GM19463 (cell line): ENCODE results near the gene LBH.

Experiments used
- ATAC-seq: cut with Tn5 transposase; IDR thresholded peaks from one replicate; pipeline ENCODE4 v1.9.1; 2021; ENCODE audit warnings: mild to moderate bottlenecking, moderate library complexity; ENCODE audit not compliant: unreplicated experiment

Gene LBH

GRCh38 chr2:30231212-30231995 lies at the start of gene LBH:
LBH (plus strand) TSS chr2:30231534; CDS start chr2:30231739, 205 bp downstream.
- ATAC-seq = peak; percentile 48

DNA sequence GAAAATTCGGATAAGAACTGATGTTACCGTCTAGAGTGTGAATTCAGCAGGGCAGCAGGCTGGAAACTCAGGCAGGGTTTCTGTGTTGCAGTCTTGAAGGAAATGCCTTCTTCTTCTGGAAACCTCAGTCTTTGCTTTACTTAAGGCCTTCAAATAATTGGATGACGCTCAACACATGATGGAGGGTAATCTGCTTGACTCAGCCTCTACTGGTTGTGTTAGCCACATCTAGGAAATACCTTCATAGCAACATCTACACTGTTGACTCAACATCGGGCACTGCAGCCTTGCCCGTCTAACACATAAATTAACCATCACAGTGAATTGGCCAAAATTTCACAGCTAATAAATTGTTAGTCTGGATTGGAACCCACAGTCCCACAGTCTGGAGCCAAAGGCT lies 47.3 kb upstream of the LBH start:
- ATAC-seq = no peak

DNA sequence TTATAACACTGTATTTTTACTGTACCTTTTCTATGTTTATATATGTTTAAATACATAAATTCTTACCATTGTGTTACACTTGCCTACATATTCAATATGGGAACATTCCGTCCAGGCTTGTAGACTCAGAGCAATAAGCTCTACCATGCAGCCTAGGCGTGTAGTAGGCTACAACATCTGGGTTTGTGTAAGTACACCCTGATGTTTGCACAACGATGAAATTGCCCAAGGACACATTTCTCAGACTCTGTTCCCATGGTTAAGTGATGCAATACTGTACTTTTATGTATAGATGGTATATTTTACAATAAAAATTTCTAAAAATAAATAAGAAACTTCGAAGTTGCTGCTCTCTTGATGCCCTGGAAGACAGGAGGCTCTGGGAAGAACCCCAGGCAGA lies 46.2 kb upstream of the LBH start:
- ATAC-seq = no peak

DNA sequence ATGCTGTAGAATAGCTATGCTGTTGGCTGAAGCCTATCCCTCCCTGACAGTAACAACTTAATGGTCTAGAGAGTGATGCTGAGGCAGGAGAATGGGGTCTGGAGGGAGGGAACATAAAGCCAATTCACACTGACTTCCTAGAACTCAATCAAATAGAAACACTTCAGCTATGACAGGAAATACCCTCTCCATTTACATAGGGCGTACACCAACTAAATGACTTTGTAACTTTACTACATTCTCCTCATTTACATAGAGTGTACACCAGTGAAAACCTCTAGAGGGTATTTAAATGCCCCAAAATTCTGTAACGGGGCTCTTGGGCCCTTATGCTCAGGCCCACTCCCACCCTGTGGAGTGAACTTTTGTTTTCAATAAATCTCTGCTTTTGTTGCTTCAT lies 43.0 kb upstream of the LBH start:
- ATAC-seq = no peak

GRCh38 chr2:30190637-30191036 lies 40.7 kb upstream of the LBH start:
- no peak for ATAC-seq

- ATAC-seq = no peak
Observed at GRCh38 chr2:30191107-30191506, 40.2 kb upstream of the LBH start.

GRCh38 chr2:30191819-30192271 lies 39.5 kb upstream of the LBH start:
- no peak for ATAC-seq

- no peak for ATAC-seq
Observed at GRCh38 chr2:30192314-30192713, 39.0 kb upstream of the LBH start.

- ATAC-seq = no peak
Observed at GRCh38 chr2:30193104-30193681, 38.1 kb upstream of the LBH start.

- no peak for ATAC-seq
Observed at GRCh38 chr2:30194421-30194820, 36.9 kb upstream of the LBH start.

DNA sequence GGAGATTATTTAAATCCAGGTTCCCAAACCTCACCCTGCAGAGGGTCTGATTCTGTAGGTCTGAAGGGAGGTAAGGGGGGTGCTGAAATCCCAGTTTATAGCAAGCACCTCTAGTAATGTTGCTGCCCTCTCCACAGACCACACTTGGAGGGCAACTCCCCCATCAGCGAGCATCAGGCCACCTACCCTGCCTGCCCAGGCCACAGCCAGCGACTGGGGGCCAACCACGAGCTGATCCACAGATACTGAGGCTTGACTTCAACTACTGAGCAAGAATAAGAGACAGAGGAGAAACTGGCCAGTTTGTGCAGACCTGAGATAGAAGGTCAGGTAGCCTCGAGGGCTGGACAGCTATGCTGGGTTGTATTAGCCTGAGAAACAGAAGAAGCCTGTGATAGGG lies 36.3 kb upstream of the LBH start:
- ATAC-seq = no peak

DNA sequence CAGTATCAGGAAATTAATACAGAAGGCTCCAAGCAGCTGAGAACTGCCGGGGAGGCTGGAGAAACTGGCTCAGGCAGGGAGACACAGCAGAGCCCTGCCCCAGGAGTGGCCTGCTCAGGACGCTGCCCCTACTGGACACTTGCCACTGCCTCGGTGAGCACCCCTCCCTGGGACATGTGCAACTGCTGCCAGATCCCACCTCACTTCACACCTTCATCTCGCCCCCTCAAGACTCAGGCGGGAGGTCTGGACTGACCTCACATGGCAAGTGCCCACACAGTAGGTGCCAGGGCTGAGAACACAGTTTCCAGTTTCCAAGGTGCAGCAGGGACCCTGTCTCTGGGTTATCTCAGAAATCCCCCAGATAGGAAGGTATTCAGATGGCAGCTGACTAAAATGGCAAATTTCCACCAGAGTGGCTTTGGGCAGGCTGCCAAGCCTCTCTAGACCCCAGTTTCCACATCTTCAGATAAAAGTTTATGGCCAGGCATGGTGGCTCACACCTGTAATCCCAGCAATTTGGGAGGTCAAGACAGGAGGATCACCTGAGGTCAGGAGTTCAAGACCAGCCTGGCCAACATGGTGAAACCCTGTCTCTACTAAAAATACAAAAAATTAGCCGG lies 33.7 kb upstream of the LBH start:
- ATAC-seq = no peak

DNA sequence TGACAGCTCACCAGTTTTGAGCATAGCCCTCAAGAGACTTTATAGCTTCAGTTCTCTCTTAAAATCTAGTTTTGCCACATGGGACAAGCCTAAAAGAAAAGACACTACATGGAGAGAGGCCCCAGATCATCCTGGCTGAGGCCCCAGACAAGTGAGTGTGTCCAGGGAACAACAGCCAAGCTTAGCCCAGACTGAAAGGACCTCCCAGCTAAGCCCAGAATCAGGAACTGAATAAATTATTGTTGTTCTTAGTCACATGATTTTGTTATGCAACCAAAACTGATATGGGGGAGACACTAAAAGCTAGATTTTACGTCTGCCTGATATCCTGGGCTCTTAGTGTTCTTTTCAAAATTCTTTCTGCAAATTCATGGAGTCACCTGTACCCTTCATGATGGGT lies 29.3 kb upstream of the LBH start:
- ATAC-seq = no peak

GRCh38 chr2:30203156-30203555 lies 28.2 kb upstream of the LBH start:
- no peak for ATAC-seq

DNA sequence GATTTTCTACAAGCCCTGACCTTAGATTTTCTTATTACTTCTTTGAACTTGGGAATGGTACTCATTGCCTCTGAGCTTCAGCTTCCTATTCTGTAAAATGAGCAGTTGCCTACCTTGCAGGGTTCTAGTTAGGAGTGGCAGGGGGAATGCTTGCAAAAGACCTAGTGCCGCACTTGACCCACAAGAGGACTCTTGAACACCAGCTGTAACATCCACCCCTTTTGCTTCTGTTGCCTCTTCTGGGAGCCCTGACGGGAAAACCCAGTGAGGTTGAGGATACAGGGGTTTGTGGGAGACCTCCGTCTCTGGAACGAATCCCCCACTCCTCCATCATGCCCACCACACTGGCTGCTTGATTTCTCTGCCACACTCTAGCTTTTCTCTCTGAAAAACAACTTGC lies 27.1 kb upstream of the LBH start:
- no peak for ATAC-seq

DNA sequence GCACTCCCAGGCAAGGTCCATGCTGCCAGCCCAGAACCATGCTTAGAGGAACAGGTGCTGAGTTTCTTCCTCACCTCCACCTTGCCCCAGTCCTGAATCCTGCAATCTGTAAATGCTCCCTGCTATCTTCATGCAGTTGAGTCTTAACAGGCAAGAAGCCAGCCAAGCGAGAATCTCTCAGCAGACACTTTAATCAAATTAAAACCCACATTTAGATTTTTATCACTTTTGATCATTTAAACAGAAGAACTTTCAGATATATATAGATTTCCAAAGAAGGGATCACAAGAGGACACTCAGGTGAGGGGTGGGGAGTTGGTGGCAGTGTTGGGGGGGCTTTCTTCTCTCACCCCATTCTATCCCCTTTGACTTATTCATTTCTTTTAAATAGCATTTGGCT lies 25.9 kb upstream of the LBH start:
- ATAC-seq = no peak

DNA sequence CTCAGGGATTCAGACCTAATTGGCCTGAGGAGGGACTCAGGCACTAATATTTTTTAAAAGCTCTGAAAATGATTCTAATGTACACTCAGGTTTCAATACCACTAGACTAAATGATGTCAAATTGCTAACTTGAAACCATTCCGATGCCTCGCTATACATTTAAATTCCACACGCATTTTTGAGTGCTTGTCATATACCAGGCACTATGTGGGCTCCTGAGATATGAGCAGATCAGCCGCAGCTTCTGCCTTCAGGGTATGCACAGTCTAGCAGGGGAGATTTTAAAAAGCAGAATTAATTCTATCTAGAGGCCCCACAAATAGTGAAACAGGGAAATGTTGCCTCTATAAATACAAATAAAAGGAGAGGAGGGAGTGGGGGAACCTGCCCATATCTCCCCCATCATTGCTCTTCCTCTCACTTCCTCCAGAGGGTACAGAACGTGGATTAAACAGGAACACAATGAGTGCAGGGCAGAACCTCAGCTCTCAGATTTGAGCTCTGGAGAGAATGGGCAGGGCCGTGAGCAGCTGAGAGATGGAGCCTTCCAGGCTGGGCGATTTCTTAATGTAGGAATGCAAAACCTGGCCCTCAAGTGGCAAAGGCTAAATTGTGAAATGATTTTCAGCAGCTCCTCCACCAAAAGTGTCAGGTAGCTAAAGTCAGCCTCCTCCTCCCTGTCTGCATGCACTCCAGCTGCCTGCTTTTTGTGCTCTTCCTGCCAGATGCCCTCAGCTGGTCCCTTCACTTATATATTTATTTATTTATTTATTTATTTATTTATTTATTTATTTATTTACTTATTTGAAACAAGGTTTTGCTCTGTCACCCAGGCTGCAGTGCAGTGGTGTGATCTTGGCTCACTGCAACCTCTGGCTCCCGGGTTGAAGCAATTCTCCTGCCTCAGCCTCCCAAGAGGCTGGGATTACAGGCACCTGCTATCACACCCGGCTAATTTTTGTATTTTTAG lies 24.6 kb upstream of the LBH start:
- ATAC-seq = no peak

DNA sequence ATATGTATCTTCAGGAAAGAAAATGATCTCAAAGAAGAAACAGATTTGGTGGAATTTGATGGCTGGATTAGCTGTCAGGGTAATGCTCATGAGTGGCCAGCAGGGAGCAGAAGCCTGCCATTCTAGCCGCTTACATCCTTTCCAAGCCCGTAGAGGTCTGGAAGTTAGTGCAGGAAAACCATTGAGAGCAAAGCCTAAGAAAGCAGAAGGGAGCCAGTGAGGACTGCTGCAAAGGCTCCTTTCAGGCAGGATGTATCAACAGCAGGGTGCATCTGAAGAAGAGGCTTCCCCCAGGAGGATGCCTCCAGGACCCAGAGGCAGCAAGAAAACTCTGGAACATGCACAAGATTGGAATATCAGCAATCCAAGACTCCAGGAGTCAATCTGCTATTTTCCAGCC lies 22.9 kb upstream of the LBH start:
- ATAC-seq = no peak

DNA sequence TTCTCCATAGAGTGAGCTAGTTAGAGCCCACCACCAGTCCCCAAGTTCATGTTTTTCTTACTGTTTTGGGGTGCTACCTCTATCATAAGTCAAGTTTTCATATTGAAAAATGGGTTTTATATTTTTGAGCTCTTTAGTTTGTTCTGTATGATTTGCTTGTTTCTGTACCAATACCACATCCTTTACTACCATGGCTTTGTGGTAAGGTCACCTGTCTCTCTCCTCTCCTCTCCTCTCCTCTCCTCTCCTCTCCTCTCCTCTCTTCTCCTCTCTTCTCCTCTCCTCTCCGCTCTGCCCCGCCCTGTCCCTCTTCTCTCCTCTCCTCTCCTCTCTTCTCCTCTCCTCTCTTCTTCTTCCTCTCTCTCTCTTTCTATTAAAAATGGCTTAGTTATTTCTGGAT lies 22.1 kb upstream of the LBH start:
- no peak for ATAC-seq

DNA sequence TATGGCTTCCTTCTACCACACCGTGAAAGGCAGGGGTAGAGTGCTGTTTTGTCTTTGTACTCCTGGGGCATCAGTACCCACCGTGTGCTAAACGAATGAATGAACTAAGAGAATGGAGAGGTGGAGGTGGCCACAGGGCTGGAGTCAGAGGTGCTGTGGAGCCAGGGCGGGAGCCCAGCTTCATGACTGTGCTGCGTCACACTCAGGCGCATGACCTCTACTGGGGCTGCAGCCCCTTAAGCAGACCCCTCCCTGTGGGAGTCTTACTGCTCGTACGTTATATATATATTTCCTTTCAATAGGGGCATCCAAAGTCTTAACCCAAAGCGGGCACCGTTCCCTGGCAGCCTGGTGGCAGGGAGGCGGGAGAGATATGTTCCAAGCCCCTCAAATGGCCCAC lies 18.0 kb upstream of the LBH start:
- no peak for ATAC-seq

- ATAC-seq = no peak
Observed at GRCh38 chr2:30213907-30214463, 17.3 kb upstream of the LBH start.
